CD14-positive monocyte (primary cell): Measurements from ENCODE around the gene MSTN. TPM values are rescaled to one million over a fixed set of nuclear protein-coding genes. Genes with fewer than 3 reads are reported as not detected.

Source experiments
- DNase-seq, 3 donors: peaks; one replicate each; pipeline ENCODE4 v3.0.0-alpha.2; 2011 to 2022
- H2AFZ ChIP-seq: 2 replicates; pipeline ENCODE4 v1.6.0; 2012; ENCODE audit warnings: mild to moderate bottlenecking, low read depth, low read length, inconsistent platforms; ENCODE audit not compliant: insufficient read depth, poor library complexity, severe bottlenecking
- H3K27ac ChIP-seq, 2 donors: 1 replicate in 1 of 2; 2 replicates in 1 of 2; pipeline ENCODE4 v1.5.1; 2012 to 2013; ENCODE audit warnings: low read length in 2 of 2, control low read depth in 1 of 2, inconsistent platforms in 1 of 2, low read depth in 1 of 2, mild to moderate bottlenecking in 1 of 2
- H3K27me3 ChIP-seq, 2 donors: one replicate each; pipeline versions ENCODE4 v1.6.0 to v1.6.1; 2011 to 2013; ENCODE audit warnings: low read length in 2 of 2; ENCODE audit not compliant: control insufficient read depth in 2 of 2, insufficient read depth in 2 of 2
- H3K36me3 ChIP-seq, 2 donors: replicated peaks in 1 of 2; 1 replicate in 1 of 2; 2 replicates in 1 of 2; pipeline versions ENCODE4 v1.5.1 to v1.6.1; 2012 to 2013; ENCODE audit warnings: low read length in 2 of 2, control low read depth in 1 of 2, inconsistent platforms in 1 of 2, mild to moderate bottlenecking in 1 of 2; ENCODE audit not compliant: insufficient read depth in 2 of 2, control insufficient read depth in 1 of 2
- H3K4me1 ChIP-seq, 2 donors: 1 replicate in 1 of 2; 2 replicates in 1 of 2; pipeline versions ENCODE4 v1.5.1 to v1.6.1; 2012 to 2013; ENCODE audit warnings: low read length in 2 of 2, control low read depth in 1 of 2, inconsistent platforms in 1 of 2, mild to moderate bottlenecking in 1 of 2, moderate library complexity in 1 of 2; ENCODE audit not compliant: insufficient read depth in 2 of 2, control insufficient read depth in 1 of 2
- H3K4me2 ChIP-seq: replicated peaks from 2 replicates; pipeline ENCODE3; 2012; ENCODE audit warnings: low read length, moderate library complexity, mild to moderate bottlenecking; ENCODE audit not compliant: poor library complexity, severe bottlenecking; ENCODE audit errors: extremely low read depth
- H3K4me3 ChIP-seq, 3 experiments: fragments of 200-600 bp in 1 of 3; sonication (generic) in 1 of 3; replicated peaks in 1 of 3; 1 replicate in 2 of 3; 2 replicates in 1 of 3; pipeline ENCODE4 v1.5.1; 2011 to 2013; ENCODE audit warnings: low read length in 3 of 3, mild to moderate bottlenecking in 3 of 3, control low read depth in 2 of 3, low read depth in 2 of 3, inconsistent platforms in 1 of 3, moderate library complexity in 1 of 3
- H3K79me2 ChIP-seq: 2 replicates; pipeline ENCODE4 v1.6.0; 2012; ENCODE audit warnings: mild to moderate bottlenecking, control low read depth, inconsistent platforms, low read length, moderate library complexity; ENCODE audit not compliant: insufficient read depth
- H3K9ac ChIP-seq: 2 replicates; pipeline ENCODE4 v1.6.0; 2017; ENCODE audit warnings: low read length, mild to moderate bottlenecking; ENCODE audit not compliant: insufficient read depth, poor library complexity, severe bottlenecking
- H3K9me3 ChIP-seq, 2 donors: replicated peaks in 1 of 2; 1 replicate in 1 of 2; 2 replicates in 1 of 2; pipeline versions ENCODE4 v1.5.1 to v1.6.1; 2012 to 2013; ENCODE audit warnings: low read length in 2 of 2, control low read depth in 1 of 2; ENCODE audit not compliant: control insufficient read depth in 1 of 2, insufficient read depth in 1 of 2
- H4K20me1 ChIP-seq: 2 replicates; pipeline ENCODE4 v1.6.0; 2012; ENCODE audit warnings: mild to moderate bottlenecking, low read length, control low read depth, moderate library complexity; ENCODE audit not compliant: insufficient read depth
- H3K27ac Mint-ChIP-seq, 7 donors: one replicate each; pipeline ENCODE4 v1.8.0; 2020; ENCODE audit warnings: mild to moderate bottlenecking in 7 of 7, mixed read lengths in 7 of 7, moderate library complexity in 6 of 7, inconsistent platforms in 2 of 7
- H3K27me3 Mint-ChIP-seq, 3 donors: one replicate each; pipeline ENCODE4 v1.8.0; 2021 to 2022; ENCODE audit warnings: low read depth in 3 of 3, mild to moderate bottlenecking in 3 of 3, mixed read lengths in 3 of 3, moderate library complexity in 3 of 3, inconsistent platforms in 1 of 3
- H3K36me3 Mint-ChIP-seq, 2 donors: one replicate each; pipeline ENCODE4 v1.8.0; 2020; ENCODE audit warnings: mixed read lengths in 2 of 2, inconsistent platforms in 1 of 2, mild to moderate bottlenecking in 1 of 2
- H3K4me1 Mint-ChIP-seq: one replicate; pipeline ENCODE4 v1.8.0; 2020; ENCODE audit warnings: mild to moderate bottlenecking, mixed read lengths
- H3K4me3 Mint-ChIP-seq, 2 donors: one replicate each; pipeline ENCODE4 v1.8.0; 2020; ENCODE audit warnings: mild to moderate bottlenecking in 2 of 2, mixed read lengths in 2 of 2, moderate library complexity in 1 of 2
- H3K9me3 Mint-ChIP-seq, 7 donors: one replicate each; pipeline ENCODE4 v1.8.0; 2020 to 2022; ENCODE audit warnings: mixed read lengths in 7 of 7, mild to moderate bottlenecking in 6 of 7, moderate library complexity in 6 of 7, inconsistent platforms in 2 of 7
- CTCF ChIP-seq: fragments of 200-600 bp; IDR thresholded peaks from one replicate; pipeline ENCODE4 v1.8.0; 2022; ENCODE audit warnings: antibody characterized with exemption, mild to moderate bottlenecking
- WGBS: methylation state at CpG from one replicate; pipeline ENCODE4 v1.1.5; 2013; ENCODE audit warnings: missing lambda C conversion rate; ENCODE audit not compliant: insufficient coverage; 5-methylcytosine and 5-hydroxymethylcytosine counted together
- intact Hi-C, 2 donors: fragments of 100-400 bp; cut with micrococcal nuclease; formaldehyde crosslinking; loops; one replicate each; pipeline versions ENCODE4 v1.15.0 to v1.15.1; 2023
- polyA plus RNA-seq, 3 donors: library from polyadenylated mRNA; depleted of rRNA in 1 of 3; unstranded in 2 of 3; stranded (reverse) in 1 of 3; fragments of 300-500 nt in 2 of 3; fragments of >200 nt in 1 of 3; fragmentation: Illumina TruSeq in 2 of 3; gene quantifications; 1 replicate in 2 of 3; 2 replicates in 1 of 3; pipeline ENCODE4 v1.2.3, GENCODE V29; 2012 to 2021

Gene MSTN
- polyA plus RNA-seq, 3 donors = not detected

DNA sequence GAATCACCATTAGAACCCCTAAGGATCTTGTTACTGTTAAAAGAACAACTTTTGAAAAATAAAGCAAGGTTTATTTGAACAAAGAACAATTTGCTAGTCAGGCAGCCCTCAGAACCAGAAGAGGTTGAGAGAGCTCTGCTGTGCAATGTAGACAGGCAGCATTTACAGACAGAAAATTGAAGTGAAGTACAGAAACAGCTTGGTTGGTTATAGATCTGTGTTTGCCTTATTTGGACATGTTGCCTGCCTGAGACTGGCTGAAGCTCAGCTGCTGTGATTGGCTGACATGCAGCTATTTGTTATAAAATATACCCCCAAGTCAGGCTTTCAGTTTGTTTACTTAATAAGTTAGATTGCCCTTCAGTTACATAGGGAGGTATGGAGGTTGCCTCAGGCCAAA, 12.5 kb downstream of the MSTN start:
- no peaks in the 10 kb centered on the region for H3K9me3 ChIP-seq
- no peaks in the 10 kb centered on the region for H3K4me1 Mint-ChIP-seq
- no peaks in the 10 kb centered on the region for H3K36me3 ChIP-seq
- H3K27me3 Mint-ChIP-seq = no peaks in the 10 kb centered on the region
- no peaks in the 10 kb centered on the region for H3K27me3 ChIP-seq
- no peak overlapping the region for H3K4me3 Mint-ChIP-seq
- no peak overlapping the region for H3K27ac ChIP-seq
- intact Hi-C loops = no loop called here
- no peaks in the 10 kb centered on the region for H4K20me1 ChIP-seq
- H3K4me1 ChIP-seq = no peaks in the 10 kb centered on the region
- peaks cover 0 to 2% (median 0%) of the 10 kb centered on the region in 7 donors for H3K9me3 Mint-ChIP-seq
- no peak overlapping the region for H3K4me3 ChIP-seq
- H2AFZ ChIP-seq = no peak overlapping the region
- no peaks in the 10 kb centered on the region for H3K79me2 ChIP-seq
- no peak overlapping the region for H3K4me2 ChIP-seq
- no peak for DNase-seq
- H3K27ac Mint-ChIP-seq = no peak overlapping the region
- no peak overlapping the region for H3K9ac ChIP-seq
- no peak for TF ChIP-seq CTCF
- H3K36me3 Mint-ChIP-seq = no peaks in the 10 kb centered on the region

GRCh38 chr2:190044866-190045265, 17.7 kb downstream of the MSTN start:
- Histone ChIP-seq H3K27ac (no peak overlapping the region), H3K9me3 (no peaks in the 10 kb centered on the region), H3K9ac (no peak overlapping the region), H3K79me2 (no peaks in the 10 kb centered on the region), H4K20me1 (no peaks in the 10 kb centered on the region), H2AFZ (no peak overlapping the region), H3K4me3 (no peak overlapping the region), H3K36me3 (no peaks in the 10 kb centered on the region), H3K4me2 (no peak overlapping the region), H3K27me3 (no peaks in the 10 kb centered on the region), H3K4me1 (no peaks in the 10 kb centered on the region)
- no peak for TF ChIP-seq CTCF
- no peak overlapping the region for H3K27ac Mint-ChIP-seq
- no peaks in the 10 kb centered on the region for H3K4me1 Mint-ChIP-seq
- H3K9me3 Mint-ChIP-seq = peaks cover 0 to 2% (median 0%) of the 10 kb centered on the region in 7 donors
- no peak overlapping the region for H3K4me3 Mint-ChIP-seq
- intact Hi-C loops = no loop called here
- no peaks in the 10 kb centered on the region for H3K36me3 Mint-ChIP-seq
- no peak for DNase-seq
- peaks cover 2 to 5% (median 3%) of the 10 kb centered on the region in 3 donors for H3K27me3 Mint-ChIP-seq
- 100% methylated on average over 1 of the region's 2 CpGs for WGBS
